Suprapubic skin (tissue), 4 donors: Measurements from ENCODE around the gene SNRNP27. TPM values are rescaled to one million over a fixed set of nuclear protein-coding genes. Genes with fewer than 3 reads are reported as not detected.
A peak's percentile ranks its signal among the peaks of the same experiment; 100 is the strongest.

Experiments used
- DNase-seq, 2 donors: peaks; one replicate each; pipeline ENCODE4 v3.0.0-alpha.2; 2019; ENCODE audit warnings: low spot score in 2 of 2
- H3K27ac ChIP-seq: fragments of 200-600 bp; sonication (generic); one replicate; pipeline ENCODE4 v1.5.1; 2019
- H3K27me3 ChIP-seq: fragments of 200-600 bp; sonication (generic); one replicate; pipeline ENCODE4 v1.5.1; 2019
- H3K36me3 ChIP-seq: fragments of 200-600 bp; sonication (generic); one replicate; pipeline ENCODE4 v1.5.1; 2019
- H3K4me1 ChIP-seq: fragments of 200-600 bp; sonication (generic); one replicate; pipeline ENCODE4 v1.5.1; 2019
- H3K4me3 ChIP-seq: fragments of 200-600 bp; sonication (generic); one replicate; pipeline ENCODE4 v1.5.1; 2019; ENCODE audit warnings: mild to moderate bottlenecking
- H3K9me3 ChIP-seq: fragments of 200-600 bp; sonication (generic); one replicate; pipeline ENCODE4 v1.5.1; 2019
- EP300 ChIP-seq: sonication (generic); formaldehyde crosslinking; IDR thresholded peaks from one replicate; pipeline ENCODE4 v1.6.1; 2017; ENCODE audit warnings: antibody characterized with exemption
- POLR2A ChIP-seq, 2 donors: fragments of 450-650 bp; IDR thresholded peaks; one replicate each; pipeline ENCODE4 v1.6.1; 2017; ENCODE audit warnings: antibody characterized with exemption in 2 of 2, mild to moderate bottlenecking in 2 of 2, moderate library complexity in 2 of 2
- POLR2AphosphoS5 ChIP-seq, 3 donors: sonication (generic); formaldehyde crosslinking; IDR thresholded peaks; one replicate each; pipeline ENCODE4 v1.6.1; 2017; ENCODE audit warnings: antibody characterized with exemption in 3 of 3
- WGBS: methylation state at CpG from one replicate; pipeline ENCODE4 v1.1.5; 2018; 5-methylcytosine and 5-hydroxymethylcytosine counted together
- total RNA-seq, 4 donors: library from RNA; depleted of rRNA; stranded (reverse); fragments of >200 nt; gene quantifications; one replicate each; pipeline ENCODE4 v1.1.0, GENCODE V29; 2016
- TF ChIP-seq, protein P1 (sequence below), 2 donors: fragments of 200-600 bp in 1 of 2; fragments of 450-650 bp in 1 of 2; sonication (generic) in 1 of 2; IDR thresholded peaks; one replicate each; pipeline ENCODE4 v1.5.1; 2016 to 2019; ENCODE audit warnings: antibody characterized with exemption in 2 of 2, mild to moderate bottlenecking in 1 of 2, moderate library complexity in 1 of 2

SNRNP27 gene
- total RNA-seq, 4 donors from 2014 or later: 54.4 to 84.4 (median 64.4) TPM

DNA sequence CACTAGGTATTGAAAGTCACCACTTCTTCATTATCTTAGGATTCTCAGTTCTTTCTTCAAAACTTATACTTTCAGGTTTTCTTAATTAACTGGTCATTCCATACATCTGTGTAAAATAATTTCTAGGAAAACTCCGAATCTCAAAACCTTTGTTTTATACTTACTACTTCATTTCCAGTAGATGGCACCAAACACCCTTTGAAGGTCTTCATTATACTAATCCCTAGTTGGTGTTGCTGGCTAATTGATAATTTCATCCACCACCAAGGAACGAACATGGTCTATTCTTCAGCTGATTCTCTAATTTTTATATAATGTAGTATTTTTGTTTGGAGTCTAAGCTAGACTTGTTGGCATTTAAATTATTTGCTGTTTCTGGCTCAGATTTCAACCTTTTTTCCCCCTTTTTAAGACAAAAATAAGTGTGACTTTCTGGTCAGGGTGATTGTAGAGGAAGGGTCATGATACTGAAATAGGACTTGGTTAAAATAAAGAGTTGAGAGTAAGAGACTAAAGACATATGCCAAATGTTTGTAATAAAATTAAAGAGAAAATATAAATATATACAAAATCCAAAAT is 18.3 kb downstream of the SNRNP27 start:
- TF ChIP-seq POLR2AphosphoS5 (IDR thresholded peaks at IDR 0.05) (no peak), EP300 (no peak)
- TF ChIP-seq, protein P1, sequence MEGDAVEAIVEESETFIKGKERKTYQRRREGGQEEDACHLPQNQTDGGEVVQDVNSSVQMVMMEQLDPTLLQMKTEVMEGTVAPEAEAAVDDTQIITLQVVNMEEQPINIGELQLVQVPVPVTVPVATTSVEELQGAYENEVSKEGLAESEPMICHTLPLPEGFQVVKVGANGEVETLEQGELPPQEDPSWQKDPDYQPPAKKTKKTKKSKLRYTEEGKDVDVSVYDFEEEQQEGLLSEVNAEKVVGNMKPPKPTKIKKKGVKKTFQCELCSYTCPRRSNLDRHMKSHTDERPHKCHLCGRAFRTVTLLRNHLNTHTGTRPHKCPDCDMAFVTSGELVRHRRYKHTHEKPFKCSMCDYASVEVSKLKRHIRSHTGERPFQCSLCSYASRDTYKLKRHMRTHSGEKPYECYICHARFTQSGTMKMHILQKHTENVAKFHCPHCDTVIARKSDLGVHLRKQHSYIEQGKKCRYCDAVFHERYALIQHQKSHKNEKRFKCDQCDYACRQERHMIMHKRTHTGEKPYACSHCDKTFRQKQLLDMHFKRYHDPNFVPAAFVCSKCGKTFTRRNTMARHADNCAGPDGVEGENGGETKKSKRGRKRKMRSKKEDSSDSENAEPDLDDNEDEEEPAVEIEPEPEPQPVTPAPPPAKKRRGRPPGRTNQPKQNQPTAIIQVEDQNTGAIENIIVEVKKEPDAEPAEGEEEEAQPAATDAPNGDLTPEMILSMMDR (IDR thresholded peaks at IDR 0.05): peak; percentile 28 to 35
- Histone ChIP-seq H3K27ac (no peak overlapping the region), H3K36me3 (peaks cover 30% of the 10 kb centered on the region), H3K9me3 (no peaks in the 10 kb centered on the region), H3K4me1 (peaks cover 29% of the 10 kb centered on the region), H3K4me3 (no peak overlapping the region), H3K27me3 (no peaks in the 10 kb centered on the region)
- no peak for DNase-seq
- 1% methylated on average over 2 of the region's 2 CpGs for WGBS

DNA sequence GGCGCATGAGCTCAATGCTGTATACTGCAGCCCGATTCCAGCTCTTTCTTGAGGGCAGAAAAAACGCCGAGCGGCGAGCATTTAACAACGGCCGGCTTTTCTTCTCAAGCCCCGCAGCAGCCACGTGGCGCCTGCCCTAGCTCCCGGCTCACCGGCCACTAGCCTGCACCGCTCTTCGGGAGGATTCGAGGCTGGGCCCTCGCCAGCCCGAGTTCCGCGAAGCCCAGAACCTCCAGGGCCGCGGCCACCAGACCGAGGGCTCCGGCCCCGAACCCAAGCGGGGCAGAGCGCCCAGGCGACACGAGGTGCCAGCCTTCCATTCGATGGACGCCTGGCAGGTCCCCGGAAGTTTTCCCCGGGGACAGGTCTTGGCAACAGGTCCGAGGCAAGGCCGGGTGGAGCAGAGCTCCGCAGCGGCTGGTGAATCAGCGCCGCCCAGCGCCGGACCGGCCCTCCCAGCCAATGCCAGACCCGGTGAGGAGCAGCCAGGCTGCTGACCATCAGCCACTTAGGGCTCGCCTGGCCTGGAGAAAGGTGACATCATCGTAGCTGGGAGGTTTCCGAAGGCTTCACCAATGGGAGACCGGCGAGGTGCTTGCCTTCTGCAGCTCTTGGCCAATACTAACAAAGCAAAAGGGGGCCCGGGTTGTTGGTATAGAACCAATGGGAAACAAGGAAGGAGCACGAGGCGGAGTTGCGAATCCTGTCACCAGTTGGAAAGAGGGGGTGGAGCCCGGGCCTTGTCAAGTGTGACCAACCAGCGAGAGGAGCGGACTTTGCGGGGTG is 20.6 kb downstream of the SNRNP27 start:
- TF ChIP-seq, protein P1 (IDR thresholded peaks at IDR 0.05): no peak
- TF ChIP-seq POLR2A (IDR thresholded peaks at IDR 0.05) (peak in 1 of 2 donors; percentile 89), POLR2AphosphoS5 (IDR thresholded peaks at IDR 0.05) (peak; percentile 77 to 98 (median 89)), EP300 (no peak)

DNA sequence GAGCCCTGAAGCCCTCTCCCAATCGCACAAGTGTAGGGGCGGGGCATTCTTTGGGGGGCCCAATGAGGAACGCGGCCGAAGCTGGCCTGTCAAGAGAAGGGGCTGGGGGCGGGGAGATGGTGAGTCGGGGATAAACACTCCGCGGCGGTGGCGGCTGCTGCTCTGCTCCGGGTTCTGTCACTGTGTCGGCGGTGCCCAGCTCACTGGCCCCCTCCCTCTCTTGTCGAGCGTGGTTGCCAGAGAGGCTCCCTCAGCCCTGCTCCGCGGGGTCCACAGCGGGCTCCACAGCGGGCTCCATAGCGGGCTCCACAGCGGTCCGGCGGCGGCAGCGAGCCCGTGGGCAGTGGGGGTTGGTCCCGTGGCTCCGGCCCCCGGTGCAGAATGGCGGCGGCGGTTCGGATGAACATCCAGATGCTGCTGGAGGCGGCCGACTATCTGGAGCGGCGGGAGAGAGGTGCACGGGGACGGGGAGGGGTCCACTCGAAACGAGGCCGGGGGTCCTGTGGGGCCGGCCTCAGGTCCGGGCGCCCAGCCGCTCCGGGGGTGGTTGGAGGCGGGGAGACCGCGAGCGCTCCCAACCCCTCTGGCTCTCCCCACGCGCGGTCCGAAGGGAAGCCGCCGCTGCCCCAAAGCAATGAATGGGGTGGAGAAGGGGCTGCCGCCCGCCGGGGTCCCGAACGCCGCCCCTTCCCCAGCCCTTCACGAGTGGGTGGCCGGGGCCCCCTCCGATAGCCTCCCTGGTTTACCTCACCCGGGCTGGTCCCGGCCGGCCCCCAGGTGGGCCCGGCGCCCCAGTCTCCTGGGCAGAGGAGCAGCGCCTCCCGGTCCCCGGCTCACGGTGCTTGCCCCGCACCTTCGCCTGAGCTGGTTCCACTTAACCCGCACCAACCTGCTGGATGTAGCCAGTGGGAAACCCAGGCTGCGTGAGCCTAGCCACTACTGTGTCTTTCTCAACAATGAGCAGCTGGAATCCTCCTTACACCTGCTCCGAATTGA is 21.5 kb downstream of the SNRNP27 start, which contains the start of gene MXD1:
MXD1 (plus strand) TSS at position 160 of the 996 bp plus-strand sequence; CDS start at position 382, 222 bp downstream.
- Histone ChIP-seq H3K4me3 (peak within 1 kb of the TSS; percentile 88), H3K36me3 (peaks cover 15% of the 10 kb centered on the region), H3K4me1 (peaks cover 43% of the 10 kb centered on the region), H3K27me3 (no peaks in the 10 kb centered on the region), H3K27ac (peak within 1 kb of the TSS; percentile 96), H3K9me3 (no peaks in the 10 kb centered on the region)
- peak in 1 of 3 donors; percentile 41 for TF ChIP-seq POLR2AphosphoS5 (IDR thresholded peaks at IDR 0.05)
- TF ChIP-seq, protein P1 (IDR thresholded peaks at IDR 0.05): no peak
- TF ChIP-seq POLR2A (IDR thresholded peaks at IDR 0.05): peak; percentile 87 to 97
- TF ChIP-seq EP300: no peak
- under 1% methylated on average over 19 of the region's 81 CpGs for WGBS
- DNase-seq: no peak

More for the DNA sequence above, 20.6 kb downstream of the SNRNP27 start:
- peak; percentile 100 for DNase-seq
- H3K36me3 ChIP-seq: peaks cover 12% of the 10 kb centered on the region
- WGBS: 0% methylated on average over 11 of the region's 56 CpGs
- H3K9me3 ChIP-seq: no peaks in the 10 kb centered on the region
- peak overlapping the region; percentile 88 for H3K4me3 ChIP-seq
- peaks cover 43% of the 10 kb centered on the region for H3K4me1 ChIP-seq
- no peaks in the 10 kb centered on the region for H3K27me3 ChIP-seq
- H3K27ac ChIP-seq: peak overlapping the region; percentile 96

DNA sequence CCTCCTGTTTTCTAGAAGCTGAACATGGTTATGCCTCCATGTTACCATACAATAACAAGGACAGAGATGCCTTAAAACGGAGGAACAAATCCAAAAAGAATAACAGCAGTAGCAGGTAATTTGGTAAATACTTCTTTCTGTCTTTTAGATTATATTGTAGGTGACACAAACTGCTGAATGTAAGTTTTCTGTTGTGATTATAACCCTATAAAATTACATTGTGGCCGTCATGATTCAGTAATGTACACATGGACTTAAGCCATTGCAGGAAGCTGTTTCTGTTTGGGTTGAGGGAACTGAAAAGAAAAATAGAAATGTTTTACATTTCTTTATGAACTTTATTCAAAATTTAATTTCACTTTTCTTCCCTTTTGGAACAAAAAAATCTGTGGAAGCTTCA is 22.4 kb downstream of the SNRNP27 start:
- H3K4me1 ChIP-seq: peaks cover 43% of the 10 kb centered on the region
- 36% methylated on average over 2 of the region's 2 CpGs for WGBS
- no peaks in the 10 kb centered on the region for H3K27me3 ChIP-seq
- peaks cover 16% of the 10 kb centered on the region for H3K36me3 ChIP-seq
- no peak for DNase-seq
- H3K27ac ChIP-seq: peak overlapping the region; percentile 92
- peak overlapping the region; percentile 88 for H3K4me3 ChIP-seq
- TF ChIP-seq POLR2A (IDR thresholded peaks at IDR 0.05) (no peak), EP300 (no peak), POLR2AphosphoS5 (IDR thresholded peaks at IDR 0.05) (no peak)
- TF ChIP-seq, protein P1 (IDR thresholded peaks at IDR 0.05): no peak
- no peaks in the 10 kb centered on the region for H3K9me3 ChIP-seq
